B cell (primary cell): ENCODE measurements around the gene CASKIN1. TPM values are rescaled to one million over a fixed set of nuclear protein-coding genes. Genes with fewer than 3 reads are reported as not detected.

Experiments used
- ATAC-seq: fragments of 200-7000 bp; cut with Tn5 transposase; one replicate; pipeline ENCODE4 v1.10.0; 2021; ENCODE audit warnings: low read depth, mild to moderate bottlenecking, moderate number of reproducible peaks, moderate library complexity
- CTCF ChIA-PET: fragments of 350-600 bp; sonication (Branson Sonifier 250); formaldehyde crosslinking; loops from one replicate; lab custom pipeline; 2021; ENCODE audit warnings: antibody characterized with exemption, inconsistent platforms; lab: Charles Lee
- POLR2A ChIA-PET: fragments of 350-600 bp; sonication (Branson Sonifier 250); formaldehyde crosslinking; loops from one replicate; lab custom pipeline; 2021; ENCODE audit warnings: antibody characterized with exemption; lab: Charles Lee
- DNase-seq: peaks from one replicate; pipeline ENCODE4 v3.0.0; 2013
- H2AFZ ChIP-seq: 2 replicates; pipeline ENCODE4 v1.6.1; 2012; ENCODE audit warnings: mild to moderate bottlenecking, low read depth, low read length; ENCODE audit not compliant: insufficient read depth, poor library complexity, severe bottlenecking
- H3K27ac ChIP-seq, 2 donors: 1 replicate in 1 of 2; 2 replicates in 1 of 2; pipeline ENCODE4 v1.5.1; 2012 to 2013; ENCODE audit warnings: low read length in 2 of 2, mild to moderate bottlenecking in 2 of 2, moderate library complexity in 1 of 2
- H3K27me3 ChIP-seq, 4 experiments: fragments of 200-600 bp in 1 of 4; sonication (generic) in 1 of 4; replicated peaks in 1 of 4; 1 replicate in 2 of 4; 2 replicates in 2 of 4; pipeline versions ENCODE4 v1.6.1 to v1.7.0; 2013 to 2016; ENCODE audit warnings: low read length in 3 of 4, mild to moderate bottlenecking in 2 of 4, mixed read lengths in 1 of 4, moderate library complexity in 1 of 4; ENCODE audit not compliant: insufficient read depth in 4 of 4, control insufficient read depth in 3 of 4; ENCODE audit errors: control extremely low read depth in 1 of 4
- H3K36me3 ChIP-seq, 2 experiments: replicated peaks in 1 of 2; 1 replicate in 1 of 2; 2 replicates in 1 of 2; pipeline versions ENCODE4 v1.6.1 to v1.7.1; 2013; ENCODE audit warnings: low read length in 1 of 2; ENCODE audit not compliant: insufficient read depth in 2 of 2, control insufficient read depth in 1 of 2; ENCODE audit errors: control extremely low read depth in 1 of 2, extremely low read depth in 1 of 2
- H3K4me1 ChIP-seq, 2 donors: fragments of 200-600 bp in 1 of 2; sonication (generic) in 1 of 2; 1 replicate in 1 of 2; 2 replicates in 1 of 2; pipeline versions ENCODE4 v1.5.1 to v1.6.1; 2013 to 2017; ENCODE audit warnings: low read length in 2 of 2; ENCODE audit not compliant: control insufficient read depth in 2 of 2, insufficient read depth in 2 of 2
- H3K4me2 ChIP-seq: replicated peaks from 2 replicates; pipeline ENCODE3; 2012; ENCODE audit warnings: mild to moderate bottlenecking, low read depth, low read length; ENCODE audit not compliant: poor library complexity, severe bottlenecking
- H3K4me3 ChIP-seq, 5 experiments: fragments of 200-600 bp in 1 of 5; sonication (generic) in 1 of 5; 1 replicate in 3 of 5; 2 replicates in 2 of 5; pipeline versions ENCODE4 v1.5.1 to v1.7.0; 2011 to 2016; ENCODE audit warnings: low read length in 4 of 5, mild to moderate bottlenecking in 4 of 5, low read depth in 2 of 5, control low read depth in 1 of 5, moderate library complexity in 1 of 5; ENCODE audit not compliant: insufficient read depth in 1 of 5; ENCODE audit errors: control extremely low read depth in 1 of 5, extremely low read depth in 1 of 5
- H3K79me2 ChIP-seq: fragments of 200-600 bp; sonication (generic); one replicate; pipeline ENCODE4 v1.6.0; 2016; ENCODE audit warnings: low read length; ENCODE audit not compliant: control insufficient read depth, insufficient read depth
- H3K9ac ChIP-seq: fragments of 200-600 bp; sonication (generic); 2 replicates; pipeline ENCODE4 v1.6.1; 2017; ENCODE audit warnings: mild to moderate bottlenecking, low read length, moderate library complexity
- H3K9me3 ChIP-seq, 3 donors: one replicate each; pipeline versions ENCODE4 v1.6.1 to v1.7.1; 2013; ENCODE audit warnings: low read length in 2 of 3; ENCODE audit not compliant: control insufficient read depth in 2 of 3, insufficient read depth in 1 of 3; ENCODE audit errors: control extremely low read depth in 1 of 3
- H4K20me1 ChIP-seq: 2 replicates; pipeline ENCODE4 v1.6.0; 2012; ENCODE audit warnings: mild to moderate bottlenecking, low read length; ENCODE audit not compliant: insufficient read depth, control insufficient read depth, poor library complexity, severe bottlenecking
- H3K27ac Mint-ChIP-seq: one replicate; pipeline ENCODE4 v1.8.0; 2021; ENCODE audit warnings: mixed read lengths
- H3K27me3 Mint-ChIP-seq: one replicate; pipeline ENCODE4 v1.8.0; 2021; ENCODE audit warnings: mixed read lengths
- H3K4me1 Mint-ChIP-seq: one replicate; pipeline ENCODE4 v1.8.0; 2021; ENCODE audit warnings: mixed read lengths
- H3K4me3 Mint-ChIP-seq: one replicate; pipeline ENCODE4 v1.8.0; 2021; ENCODE audit warnings: mixed read lengths
- H3K9me3 Mint-ChIP-seq: one replicate; pipeline ENCODE4 v1.8.0; 2022; ENCODE audit warnings: mixed read lengths; ENCODE audit not compliant: insufficient read depth
- EZH2 ChIP-seq: IDR thresholded peaks from 2 replicates; pipeline ENCODE4 v1.6.1; 2012; ENCODE audit warnings: borderline replicate concordance, low read depth, mild to moderate bottlenecking, moderate library complexity, low read length; ENCODE audit not compliant: insufficient read depth, poor library complexity, severe bottlenecking
- WGBS: methylation state at CpG from one replicate; pipeline ENCODE4 v1.1.5; 2013; ENCODE audit warnings: missing lambda C conversion rate; ENCODE audit not compliant: insufficient coverage; 5-methylcytosine and 5-hydroxymethylcytosine counted together
- intact Hi-C: fragments of 100-400 bp; cut with micrococcal nuclease; formaldehyde crosslinking; loops from one replicate; pipeline ENCODE4 v1.10.0; 2022
- polyA plus RNA-seq: library from polyadenylated mRNA; depleted of rRNA; stranded (reverse); fragments of >200 nt; gene quantifications from 2 replicates; pipeline ENCODE4 v1.2.3, GENCODE V29; 2012
- total RNA-seq, 2 donors: library from RNA; stranded (reverse); fragments of 120-200 nt in 1 of 2; gene quantifications; 1 replicate in 1 of 2; 2 replicates in 1 of 2; pipeline versions ENCODE4 v1.2.3 to v1.2.4, GENCODE V29; 2013 to 2022
- TF ChIP-seq, protein P1 (sequence below): fragments of 200-600 bp; IDR thresholded peaks from one replicate; pipeline ENCODE4 v1.8.0; 2022; ENCODE audit warnings: antibody characterized with exemption, mild to moderate bottlenecking

The CASKIN1 gene
- total and polyA plus RNA-seq, 2 donors (not counting 1 experiment from before 2014, with no cell fraction given) = 0.01 TPM; not detected in 1

DNA sequence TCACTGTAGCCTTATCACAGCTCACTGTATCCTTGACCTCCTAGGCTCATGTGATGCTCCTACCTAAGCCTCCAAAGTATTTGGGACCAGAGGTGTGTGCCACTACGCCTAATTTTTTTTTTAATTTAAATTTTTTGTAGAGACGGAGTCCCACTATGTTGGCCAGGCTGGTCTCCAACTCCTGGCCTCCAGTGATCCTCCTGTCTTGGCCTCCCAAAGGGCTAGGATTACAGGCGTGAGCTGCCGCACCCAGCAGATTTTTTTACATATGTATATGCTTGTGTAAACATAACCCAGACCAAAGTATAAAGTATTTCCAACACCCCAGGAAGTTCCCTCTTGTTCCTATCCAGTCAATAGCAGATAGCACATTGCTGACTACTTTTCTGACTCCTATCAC is 19.9 kb upstream of the CASKIN1 start:
- CTCF ChIA-PET = interaction anchor here (1.6 kb wide), 1 partner anchor 10 kb away, joined by 3 read pairs; no protein-coding TSS in a partner anchor
- no peak for DNase-seq
- no peak overlapping the region for H2AFZ ChIP-seq
- TF ChIP-seq, protein P1, sequence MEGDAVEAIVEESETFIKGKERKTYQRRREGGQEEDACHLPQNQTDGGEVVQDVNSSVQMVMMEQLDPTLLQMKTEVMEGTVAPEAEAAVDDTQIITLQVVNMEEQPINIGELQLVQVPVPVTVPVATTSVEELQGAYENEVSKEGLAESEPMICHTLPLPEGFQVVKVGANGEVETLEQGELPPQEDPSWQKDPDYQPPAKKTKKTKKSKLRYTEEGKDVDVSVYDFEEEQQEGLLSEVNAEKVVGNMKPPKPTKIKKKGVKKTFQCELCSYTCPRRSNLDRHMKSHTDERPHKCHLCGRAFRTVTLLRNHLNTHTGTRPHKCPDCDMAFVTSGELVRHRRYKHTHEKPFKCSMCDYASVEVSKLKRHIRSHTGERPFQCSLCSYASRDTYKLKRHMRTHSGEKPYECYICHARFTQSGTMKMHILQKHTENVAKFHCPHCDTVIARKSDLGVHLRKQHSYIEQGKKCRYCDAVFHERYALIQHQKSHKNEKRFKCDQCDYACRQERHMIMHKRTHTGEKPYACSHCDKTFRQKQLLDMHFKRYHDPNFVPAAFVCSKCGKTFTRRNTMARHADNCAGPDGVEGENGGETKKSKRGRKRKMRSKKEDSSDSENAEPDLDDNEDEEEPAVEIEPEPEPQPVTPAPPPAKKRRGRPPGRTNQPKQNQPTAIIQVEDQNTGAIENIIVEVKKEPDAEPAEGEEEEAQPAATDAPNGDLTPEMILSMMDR = no peak
- no peak for TF ChIP-seq EZH2
- intact Hi-C loops = no loop called here
- Mint-ChIP-seq H3K4me3 (peak overlapping the region; percentile 46), H3K9me3 (no peaks in the 10 kb centered on the region), H3K27me3 (no peaks in the 10 kb centered on the region), H3K27ac (no peak overlapping the region), H3K4me1 (peaks cover 16% of the 10 kb centered on the region)
- peaks cover 6% of the 10 kb centered on the region for H3K79me2 ChIP-seq
- POLR2A ChIA-PET = interaction anchor here (0.7 to 1.5 kb wide), 2 partner anchors 7 to 61 kb away, joined by 3 to 5 read pairs; partner anchors contain the start of gene TRAF7
- no CpG with 5 or more reads among the region's 4 CpGs for WGBS
- no peak overlapping the region for H3K4me3 ChIP-seq
- H3K27me3 ChIP-seq = no peaks in the 10 kb centered on the region
- H4K20me1 ChIP-seq = peaks cover 11% of the 10 kb centered on the region
- no peak overlapping the region for H3K4me2 ChIP-seq
- H3K9me3 ChIP-seq = no peaks in the 10 kb centered on the region
- H3K27ac ChIP-seq = no peak overlapping the region
- peaks cover 10 to 18% of the 10 kb centered on the region in 2 donors for H3K4me1 ChIP-seq
- ATAC-seq = no peak
- H3K36me3 ChIP-seq = peaks cover 0 to 4% of the 10 kb centered on the region in 2 experiments
- no peak overlapping the region for H3K9ac ChIP-seq

DNA sequence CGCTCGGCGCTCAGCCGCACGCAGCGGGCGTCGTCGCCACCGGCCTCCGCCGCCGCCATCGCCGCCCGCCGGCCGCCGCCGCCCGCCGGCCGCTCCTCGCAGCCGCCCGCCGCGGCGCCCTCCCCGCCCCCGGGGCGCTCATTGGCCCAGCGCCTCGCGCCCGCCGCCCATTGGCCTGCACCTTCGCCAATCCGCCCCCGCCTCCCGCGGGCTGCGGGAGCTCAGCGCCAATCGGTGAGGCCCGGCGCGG is 18.2 kb upstream of the CASKIN1 start, which contains the start of gene PGP:
Gene PGP, minus strand, starts transcription at position 122 of the 250 bp plus-strand sequence. Its CDS starts 63 bp downstream, at position 59.
- no peak for DNase-seq
- Histone ChIP-seq H3K36me3 (peaks cover 0 to 8% of the 10 kb centered on the region in 2 experiments), H3K27ac (peak within 1 kb of the TSS; percentile 51 to 83), H4K20me1 (peaks cover 11% of the 10 kb centered on the region), H3K4me3 (peak within 1 kb of the TSS; percentile 67 to 91 (median 79)), H3K9me3 (no peaks in the 10 kb centered on the region), H2AFZ (peak within 1 kb of the TSS; percentile 99), H3K4me1 (peaks cover 10 to 18% of the 10 kb centered on the region in 2 donors), H3K79me2 (peaks cover 6% of the 10 kb centered on the region), H3K27me3 (no peaks in the 10 kb centered on the region), H3K9ac (peak within 1 kb of the TSS; percentile 91), H3K4me2 (peak within 1 kb of the TSS; percentile 98)
- whole genome bisulfite sequencing = under 1% methylated on average over 48 of the region's 48 CpGs
- Mint-ChIP-seq H3K27ac (peak within 1 kb of the TSS; percentile 93), H3K4me3 (peak within 1 kb of the TSS; percentile 94), H3K9me3 (no peaks in the 10 kb centered on the region), H3K4me1 (peaks cover 16% of the 10 kb centered on the region), H3K27me3 (no peaks in the 10 kb centered on the region)
- TF ChIP-seq, protein P1 = no peak
- no peak for TF ChIP-seq EZH2
- POLR2A ChIA-PET = interaction anchor here (0.7 to 1.7 kb wide), 3 partner anchors 8 to 60 kb away, joined by 4 to 7 read pairs (median 4); partner anchors contain the start of gene TRAF7
- peak; percentile 96 for ATAC-seq
- CTCF ChIA-PET = interaction anchor here (0.7 to 1.6 kb wide), 4 partner anchors 8 to 59 kb away, joined by 3 to 4 read pairs (median 3); partner anchors contain the start of gene TRAF7
- intact Hi-C loops = loop anchor here (2.0 kb wide), 2 partner anchors 54 to 60 kb away; partner anchors contain the start of genes RNPS1 and TRAF7
